ENCODE data around the gene PRIM2.

- TF ChIP-seq EZH2 (optimal IDR thresholded peaks at IDR 0.05; ENCODE audit: low read depth, low read length), result no peak
- TF ChIP-seq, protein P1, sequence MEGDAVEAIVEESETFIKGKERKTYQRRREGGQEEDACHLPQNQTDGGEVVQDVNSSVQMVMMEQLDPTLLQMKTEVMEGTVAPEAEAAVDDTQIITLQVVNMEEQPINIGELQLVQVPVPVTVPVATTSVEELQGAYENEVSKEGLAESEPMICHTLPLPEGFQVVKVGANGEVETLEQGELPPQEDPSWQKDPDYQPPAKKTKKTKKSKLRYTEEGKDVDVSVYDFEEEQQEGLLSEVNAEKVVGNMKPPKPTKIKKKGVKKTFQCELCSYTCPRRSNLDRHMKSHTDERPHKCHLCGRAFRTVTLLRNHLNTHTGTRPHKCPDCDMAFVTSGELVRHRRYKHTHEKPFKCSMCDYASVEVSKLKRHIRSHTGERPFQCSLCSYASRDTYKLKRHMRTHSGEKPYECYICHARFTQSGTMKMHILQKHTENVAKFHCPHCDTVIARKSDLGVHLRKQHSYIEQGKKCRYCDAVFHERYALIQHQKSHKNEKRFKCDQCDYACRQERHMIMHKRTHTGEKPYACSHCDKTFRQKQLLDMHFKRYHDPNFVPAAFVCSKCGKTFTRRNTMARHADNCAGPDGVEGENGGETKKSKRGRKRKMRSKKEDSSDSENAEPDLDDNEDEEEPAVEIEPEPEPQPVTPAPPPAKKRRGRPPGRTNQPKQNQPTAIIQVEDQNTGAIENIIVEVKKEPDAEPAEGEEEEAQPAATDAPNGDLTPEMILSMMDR (IDR thresholded peaks at IDR 0.05; ENCODE audit: low read length), result no peak
- TF ChIP-seq EZH2phosphoT487 (IDR thresholded peaks at IDR 0.05; ENCODE audit: low read length), result no peak
Observed at GRCh38 chr6:57268294-57268640, 49.2 kb upstream of the PRIM2 start.
